ENCODE results near the gene HOXC12.

The HOXC12 gene

DNA sequence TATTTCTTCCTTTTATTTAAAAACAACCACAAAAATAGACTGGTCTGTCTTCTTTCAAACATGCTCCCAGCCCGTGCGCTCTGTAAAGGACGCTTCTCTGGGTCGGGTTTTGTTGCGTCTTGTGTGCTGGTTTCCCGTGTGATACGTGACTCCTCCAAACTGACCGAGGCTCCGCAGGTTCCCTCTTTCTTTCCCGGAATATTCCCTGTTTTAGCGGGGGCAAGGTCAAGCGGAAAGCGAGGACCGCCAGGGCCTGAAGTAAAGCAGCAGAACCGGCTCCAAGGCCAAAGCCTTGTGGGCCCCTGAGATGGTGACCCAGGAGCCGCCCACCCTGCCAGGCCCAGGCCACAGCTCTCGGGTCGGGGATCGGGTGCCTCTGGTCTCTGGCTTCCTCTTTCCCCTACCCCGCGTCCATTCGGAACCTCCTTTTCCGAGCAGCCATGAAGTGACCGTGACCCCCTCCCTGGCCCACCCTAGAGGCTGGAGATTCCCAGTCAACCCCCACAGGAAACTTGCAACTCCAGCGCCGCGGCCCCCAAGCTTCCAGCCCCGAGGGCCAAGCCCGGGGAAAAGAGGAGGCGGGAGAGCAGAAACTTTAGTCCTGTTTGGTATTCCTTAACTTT lies 29.4 kb downstream of the HOXC12 start:
- no peak for DNase-seq (ENCODE audit: low read depth)

DNA sequence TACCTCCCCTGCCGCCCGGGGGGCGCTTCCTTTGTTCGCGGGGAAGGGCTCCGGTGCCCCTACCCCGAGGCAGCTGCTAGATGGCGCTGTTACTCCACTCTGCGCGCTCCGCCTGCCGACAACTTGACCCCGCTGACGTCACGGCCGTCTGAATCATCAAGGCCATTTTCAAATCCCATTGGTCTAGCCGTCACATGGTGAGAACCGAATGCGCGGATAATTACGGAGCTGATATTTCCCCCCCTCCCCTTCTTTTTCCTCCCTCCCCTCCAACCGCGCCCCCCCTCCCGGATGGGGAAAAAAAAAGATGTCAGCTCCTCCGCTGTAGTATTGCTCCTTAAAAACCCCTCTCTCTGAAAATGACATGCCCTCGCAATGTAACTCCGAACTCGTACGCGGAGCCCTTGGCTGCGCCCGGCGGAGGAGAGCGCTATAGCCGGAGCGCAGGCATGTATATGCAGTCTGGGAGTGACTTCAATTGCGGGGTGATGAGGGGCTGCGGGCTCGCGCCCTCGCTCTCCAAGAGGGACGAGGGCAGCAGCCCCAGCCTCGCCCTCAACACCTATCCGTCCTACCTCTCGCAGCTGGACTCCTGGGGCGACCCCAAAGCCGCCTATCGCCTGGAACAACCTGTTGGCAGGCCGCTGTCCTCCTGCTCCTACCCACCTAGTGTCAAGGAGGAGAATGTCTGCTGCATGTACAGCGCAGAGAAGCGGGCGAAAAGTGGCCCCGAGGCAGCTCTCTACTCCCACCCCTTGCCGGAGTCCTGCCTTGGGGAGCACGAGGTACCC lies 30.4 kb downstream of the HOXC12 start, which contains the start of gene HOXC10:
TSS of gene HOXC10 (plus strand) at position 246 of the 791 bp plus-strand sequence. CDS start at position 360, 114 bp downstream.
- DNase-seq (ENCODE audit: low read depth): peak; percentile 75

DNA sequence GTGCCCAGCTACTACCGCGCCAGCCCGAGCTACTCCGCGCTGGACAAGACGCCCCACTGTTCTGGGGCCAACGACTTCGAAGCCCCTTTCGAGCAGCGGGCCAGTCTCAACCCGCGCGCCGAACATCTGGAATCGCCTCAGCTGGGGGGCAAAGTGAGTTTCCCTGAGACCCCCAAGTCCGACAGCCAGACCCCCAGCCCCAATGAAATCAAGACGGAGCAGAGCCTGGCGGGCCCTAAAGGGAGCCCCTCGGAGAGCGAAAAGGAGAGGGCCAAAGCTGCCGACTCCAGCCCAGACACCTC lies 30.9 kb downstream of the HOXC12 start:
- DNase-seq (ENCODE audit: low read depth): no peak

DNA sequence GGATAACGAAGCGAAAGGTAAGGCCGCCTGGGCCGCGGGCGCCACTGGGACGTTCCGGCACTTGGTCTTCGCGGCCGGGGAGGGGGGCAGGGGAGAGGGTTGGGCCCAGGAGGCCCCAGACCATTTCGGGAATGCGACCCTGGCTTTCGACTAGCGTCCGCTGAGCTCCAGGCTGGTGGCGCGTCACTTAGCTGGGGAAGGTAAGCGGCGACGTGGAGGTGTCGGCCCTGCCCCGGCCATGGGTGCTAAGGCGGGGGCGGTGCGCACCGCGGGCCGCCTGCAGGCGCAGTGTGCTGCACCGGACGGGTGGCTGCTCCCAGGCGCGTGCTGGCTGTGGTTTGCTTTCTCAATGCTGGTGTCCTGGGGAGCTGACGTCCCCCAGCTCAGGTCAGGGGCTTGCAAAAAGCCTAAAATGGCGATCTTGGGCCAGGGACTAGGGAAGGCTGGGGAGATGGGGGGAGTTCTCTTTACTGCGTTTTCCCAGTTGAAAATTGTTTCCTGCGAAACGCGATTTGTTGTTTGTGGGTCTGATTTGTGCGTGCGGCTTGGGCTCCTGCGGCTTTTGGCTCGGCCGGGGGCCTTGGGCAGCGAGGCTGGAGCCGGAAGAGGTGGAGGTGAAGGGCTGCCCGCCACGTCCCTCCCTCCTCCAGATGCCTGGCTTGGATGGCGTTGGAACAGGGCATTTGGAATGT lies 31.4 kb downstream of the HOXC12 start:
- DNase-seq (ENCODE audit: low read depth): no peak

DNA sequence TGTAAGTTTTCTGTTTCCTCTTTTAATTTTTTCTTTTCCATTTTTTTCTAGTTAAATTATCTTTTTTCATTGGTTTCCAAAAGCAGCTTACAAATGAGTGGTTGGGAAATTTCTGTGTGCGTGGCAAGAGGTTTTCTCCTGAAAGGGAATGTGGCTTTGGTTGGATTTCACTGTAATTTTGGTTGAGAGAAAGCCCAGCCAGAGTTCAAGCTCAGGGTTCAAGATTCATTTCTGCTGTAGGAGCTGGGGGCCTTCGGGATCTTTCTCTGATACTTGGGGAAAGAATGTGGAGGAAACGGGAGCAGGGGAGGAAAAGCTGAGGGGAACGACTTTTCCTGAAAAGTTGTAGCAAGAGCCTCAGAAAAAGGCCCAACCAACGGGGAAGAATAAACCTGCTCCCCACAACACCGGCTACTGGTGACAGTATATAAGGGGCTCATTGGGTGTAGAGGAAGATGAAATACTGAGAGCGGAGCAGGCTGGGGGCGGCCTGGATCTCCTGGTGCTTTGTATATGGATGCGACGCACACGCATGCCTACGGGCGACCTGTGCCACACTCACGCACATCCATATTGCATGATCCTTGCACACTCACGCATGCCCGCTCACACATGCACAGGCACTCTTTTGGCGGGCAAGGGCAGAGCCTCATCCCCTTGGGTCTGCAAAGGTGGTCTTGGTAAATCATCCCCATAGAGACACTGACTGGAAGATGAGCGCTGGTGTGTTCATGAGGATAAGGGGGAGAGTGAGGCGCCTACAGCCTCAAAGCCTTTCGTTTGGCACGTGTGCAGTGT lies 32.2 kb downstream of the HOXC12 start:
- no peak for DNase-seq (ENCODE audit: low read depth)

DNA sequence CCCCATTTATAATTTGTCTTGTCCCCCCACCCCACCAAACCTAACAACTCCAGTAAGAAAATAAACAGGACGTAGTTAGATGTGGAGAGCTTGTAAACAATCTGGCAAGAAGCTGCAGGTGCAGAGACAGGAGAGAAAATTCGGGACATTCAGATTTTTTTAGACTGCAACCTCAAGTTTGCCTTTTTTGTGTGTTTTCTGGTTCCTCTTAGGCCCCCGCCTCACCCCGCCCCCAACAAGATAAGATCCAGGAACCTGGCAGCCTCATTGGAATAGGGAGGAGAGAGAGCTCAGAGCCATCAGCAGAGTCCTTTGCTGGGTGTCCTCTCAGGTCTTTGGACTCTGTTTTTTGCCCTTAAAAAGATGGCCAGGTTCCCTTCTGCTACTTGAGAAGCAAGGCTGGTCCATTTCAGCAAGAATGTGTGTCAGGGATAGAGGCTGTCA lies 33.1 kb downstream of the HOXC12 start:
- DNase-seq (ENCODE audit: low read depth): no peak

DNA sequence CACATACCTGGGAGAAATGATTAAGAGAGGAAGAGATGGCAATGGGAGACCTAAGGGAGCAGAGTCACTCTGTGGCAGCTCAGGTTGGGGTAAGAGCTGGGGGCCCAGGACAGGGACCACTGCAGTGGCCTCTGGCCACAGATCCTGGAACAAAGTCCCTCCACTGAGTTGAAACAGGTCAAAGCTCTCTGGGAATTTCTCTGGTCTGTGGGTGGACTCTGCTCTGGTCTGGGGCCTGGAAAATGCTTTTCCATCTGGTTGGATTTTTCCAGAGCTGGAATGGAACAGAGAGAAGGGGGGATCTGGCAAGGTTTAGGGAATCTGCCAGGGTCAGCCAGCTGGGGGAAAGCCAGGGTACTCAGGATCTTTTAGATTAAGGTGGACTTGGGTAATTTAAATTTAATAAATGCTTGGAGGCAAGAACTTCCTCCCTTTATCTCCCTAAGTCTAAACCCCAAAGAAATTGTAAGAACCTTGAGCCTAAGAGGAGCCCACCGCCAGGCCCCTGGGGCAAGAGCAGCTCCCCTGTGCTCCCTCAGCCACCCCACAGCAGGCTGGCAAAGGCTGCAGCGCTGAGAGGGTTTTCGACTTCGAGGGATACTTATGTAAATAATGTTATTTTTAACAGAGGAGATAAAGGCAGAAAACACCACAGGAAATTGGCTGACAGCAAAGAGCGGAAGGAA lies 34.0 kb downstream of the HOXC12 start:
- DNase-seq (ENCODE audit: low read depth): no peak

DNA sequence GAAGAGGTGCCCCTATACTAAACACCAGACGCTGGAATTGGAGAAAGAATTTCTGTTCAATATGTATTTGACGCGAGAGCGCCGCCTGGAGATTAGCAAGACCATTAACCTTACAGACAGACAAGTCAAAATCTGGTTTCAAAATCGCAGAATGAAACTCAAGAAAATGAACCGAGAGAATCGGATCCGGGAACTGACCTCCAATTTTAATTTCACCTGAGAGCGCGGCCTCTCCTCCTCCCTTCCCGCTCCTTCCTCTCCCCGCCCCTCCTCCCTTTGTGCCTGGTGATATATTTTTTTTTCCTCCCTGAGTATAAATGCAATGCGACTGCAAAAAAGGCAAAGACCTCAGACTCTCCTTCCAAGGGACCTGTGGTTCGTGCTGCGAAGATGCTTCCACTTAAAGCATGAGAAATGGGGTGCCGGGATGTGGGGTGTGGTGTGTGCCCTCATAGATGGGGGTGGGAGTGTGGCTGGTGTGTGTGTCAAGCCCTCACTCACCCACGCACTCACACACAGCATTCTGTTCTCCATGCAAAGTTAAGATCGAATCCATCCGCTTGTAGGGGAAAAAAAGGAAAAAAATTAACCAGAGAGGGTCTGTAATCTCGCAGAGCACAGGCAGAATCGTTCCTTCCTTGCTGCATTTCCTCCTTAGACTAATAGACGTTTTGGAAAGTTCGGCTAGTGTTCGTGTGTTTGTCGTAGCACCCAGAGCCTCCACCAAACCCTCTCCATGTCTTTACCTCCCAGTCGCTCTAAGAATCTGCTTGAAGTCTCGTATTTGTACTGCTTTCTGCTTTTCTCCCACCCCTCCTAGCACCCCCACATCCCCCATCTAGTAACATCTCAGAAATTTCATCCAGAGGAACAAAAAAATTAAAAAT lies 34.8 kb downstream of the HOXC12 start:
- DNase-seq (ENCODE audit: low read depth): no peak

DNA sequence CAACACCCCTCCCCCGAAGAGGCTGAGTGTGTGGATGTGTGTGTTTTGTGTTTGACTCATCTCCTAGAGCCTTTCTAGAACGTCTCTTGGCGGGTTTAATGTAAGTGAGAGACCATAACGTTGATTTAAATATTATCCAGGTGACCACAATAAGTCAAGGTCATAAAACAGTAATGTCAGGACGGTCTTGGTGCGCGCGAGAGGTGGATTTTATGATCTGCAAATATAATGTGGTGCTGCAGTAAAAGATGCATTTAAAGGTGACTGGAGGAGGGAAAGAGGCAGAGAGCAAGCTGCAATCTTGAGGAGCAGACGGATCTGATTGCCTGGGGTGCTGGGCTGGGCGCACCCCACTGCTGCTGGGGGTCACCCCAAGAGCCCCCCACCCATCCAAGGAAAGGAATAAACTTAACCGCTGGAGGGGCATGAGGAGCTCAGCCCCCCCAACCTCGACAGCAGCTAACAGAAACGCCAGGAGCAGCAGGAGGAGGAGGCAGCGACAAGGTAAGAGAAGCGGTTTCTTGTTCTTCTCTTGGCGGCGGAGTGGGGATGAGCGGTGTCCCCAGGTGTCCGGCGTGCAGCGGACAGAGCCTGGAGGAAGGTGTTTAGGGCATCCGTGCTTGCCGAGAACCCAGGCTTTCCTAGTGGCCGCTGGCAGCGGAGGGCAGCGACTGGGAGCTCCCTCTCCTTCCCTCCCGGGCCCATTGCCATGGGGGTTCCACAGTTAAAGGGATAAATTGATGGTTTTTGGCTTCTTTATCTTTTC lies 35.8 kb downstream of the HOXC12 start:
- no peak for DNase-seq (ENCODE audit: low read depth)

DNA sequence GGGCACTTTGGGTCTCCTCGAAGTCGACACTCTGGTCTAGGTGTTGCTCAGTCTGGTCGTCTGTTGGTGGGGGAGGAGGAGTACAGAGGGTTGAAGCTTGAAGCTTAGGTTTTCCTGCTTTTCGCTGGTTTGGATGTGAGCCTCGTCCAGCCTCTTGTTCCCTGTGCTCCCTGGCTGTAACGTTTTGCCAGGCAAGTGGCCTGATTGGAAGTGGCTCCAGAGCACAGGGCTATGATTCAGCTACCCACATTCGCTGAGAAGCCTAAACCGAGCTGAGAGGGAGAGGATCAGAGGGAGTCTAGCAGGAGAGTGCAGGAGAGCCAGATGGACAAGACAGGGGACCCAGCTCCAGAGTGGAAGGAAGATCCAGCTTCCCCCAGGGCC lies 36.4 kb downstream of the HOXC12 start:
- no peak for DNase-seq (ENCODE audit: low read depth)

DNA sequence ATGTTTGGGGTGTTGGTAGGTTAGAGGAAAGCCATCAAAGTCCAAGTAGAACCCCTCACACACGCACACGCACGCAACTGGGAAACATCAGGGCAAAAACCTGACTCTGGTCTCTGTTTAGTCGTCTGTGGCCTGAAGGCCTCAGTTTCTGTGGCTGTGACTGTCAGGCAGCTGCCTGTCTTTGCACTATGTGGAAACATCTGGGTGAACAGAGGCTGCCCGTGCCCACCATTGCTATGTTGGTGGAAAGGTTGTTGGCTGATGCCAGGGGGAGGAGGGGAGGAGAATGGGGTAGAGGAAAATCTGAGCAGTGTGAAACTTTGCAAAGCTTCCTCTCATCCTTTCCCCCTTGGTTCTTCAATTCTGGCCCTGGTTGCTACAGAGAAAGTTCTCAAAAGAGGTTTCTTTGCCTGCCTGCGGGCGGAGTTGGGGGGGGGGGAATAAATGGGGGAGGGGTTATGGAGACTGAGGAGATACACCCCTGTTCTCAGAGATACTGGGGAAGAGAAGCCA lies 37.7 kb downstream of the HOXC12 start:
- DNase-seq (ENCODE audit: low read depth): no peak

DNA sequence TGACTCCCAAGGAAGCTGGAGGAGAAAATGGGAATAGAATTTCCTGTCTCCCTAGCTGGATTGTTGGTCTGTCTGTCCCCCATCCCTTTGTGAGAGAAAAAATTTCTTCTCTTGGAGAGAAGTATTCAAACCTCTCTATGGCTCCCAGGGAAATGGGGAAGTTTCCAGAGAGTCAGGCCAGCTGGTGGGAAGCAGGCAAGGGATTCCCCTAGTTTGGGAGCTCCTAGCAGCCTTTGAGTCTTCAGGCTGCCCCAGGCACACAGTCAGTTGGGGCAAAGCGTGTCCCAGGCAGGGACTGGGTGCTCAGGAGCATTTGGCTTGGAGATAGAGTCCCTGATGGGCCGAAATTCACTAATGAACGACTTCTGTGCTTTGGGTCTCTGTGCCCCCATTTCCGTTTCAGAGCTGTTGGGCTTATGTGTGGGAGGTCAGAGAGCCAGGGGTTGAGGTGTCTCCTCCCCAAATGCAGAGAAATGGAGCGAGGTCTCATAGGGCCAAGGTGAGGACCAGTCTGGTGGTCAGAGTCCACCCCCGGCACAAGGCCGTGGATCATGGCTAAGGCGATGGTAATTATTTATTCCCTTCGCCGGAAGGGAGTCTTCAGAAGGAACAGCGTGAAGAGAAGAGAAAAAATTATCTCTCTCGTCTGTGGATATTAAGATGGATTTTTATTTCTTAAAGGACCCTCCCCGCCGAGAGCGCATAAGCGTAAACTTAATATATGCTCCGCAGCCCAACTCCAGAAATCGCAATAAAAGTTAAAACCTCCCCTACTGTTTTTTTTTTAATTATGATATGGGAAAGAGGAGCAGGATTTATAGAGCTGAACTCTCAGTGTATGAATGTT lies 38.7 kb downstream of the HOXC12 start:
- DNase-seq (ENCODE audit: low read depth): no peak

DNA sequence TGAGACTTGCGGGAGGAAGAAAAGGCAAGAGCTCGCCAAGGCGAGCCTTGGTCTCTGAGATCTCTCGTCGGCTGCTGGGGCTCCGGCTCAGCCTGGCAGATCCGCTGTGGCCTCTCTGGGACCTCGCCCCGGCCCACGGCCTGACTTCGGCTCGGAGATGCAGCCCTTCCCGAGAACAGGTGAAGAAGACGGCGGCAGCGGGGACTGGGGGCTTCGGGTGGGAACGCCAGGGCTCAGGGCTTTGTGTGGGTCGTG lies 39.2 kb downstream of the HOXC12 start:
- DNase-seq (ENCODE audit: low read depth): no peak

DNA sequence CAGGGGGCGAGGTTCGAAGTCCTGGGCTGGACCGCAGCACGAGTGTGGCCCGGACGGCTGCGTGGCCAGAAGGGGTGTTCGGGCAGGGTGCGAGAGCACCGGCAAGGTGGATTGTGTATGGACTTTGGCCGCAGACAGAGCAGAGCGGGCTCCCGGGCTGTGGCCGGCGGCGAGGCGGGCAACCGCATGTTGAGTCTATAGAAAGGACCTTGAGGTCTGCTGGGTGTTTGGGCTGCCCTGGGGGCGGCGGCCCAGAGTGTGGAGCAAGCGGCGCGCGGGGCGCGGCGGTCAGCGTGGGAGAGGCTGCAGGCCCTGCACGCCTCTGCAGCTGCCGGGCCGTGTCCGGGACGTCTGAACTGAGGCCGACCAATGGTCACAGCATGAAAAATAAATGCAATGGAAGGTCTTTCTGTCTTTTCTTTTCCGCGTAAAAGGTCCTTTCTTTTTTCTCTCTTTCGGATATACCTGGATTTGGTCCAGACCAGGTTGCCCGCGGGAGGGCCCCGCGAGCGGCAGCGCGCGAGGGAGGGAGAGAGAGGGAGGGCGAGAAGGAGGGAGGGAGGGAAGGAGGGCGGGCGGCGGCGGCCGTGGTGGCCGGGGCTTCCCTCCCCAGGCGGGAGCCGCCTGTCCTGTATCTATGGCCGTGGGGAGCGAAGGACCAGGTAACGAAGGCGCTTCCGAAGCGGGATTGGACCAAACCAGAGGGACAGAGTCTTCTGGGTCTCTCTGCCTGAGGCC lies 39.7 kb downstream of the HOXC12 start:
- no peak for DNase-seq (ENCODE audit: low read depth)

DNA sequence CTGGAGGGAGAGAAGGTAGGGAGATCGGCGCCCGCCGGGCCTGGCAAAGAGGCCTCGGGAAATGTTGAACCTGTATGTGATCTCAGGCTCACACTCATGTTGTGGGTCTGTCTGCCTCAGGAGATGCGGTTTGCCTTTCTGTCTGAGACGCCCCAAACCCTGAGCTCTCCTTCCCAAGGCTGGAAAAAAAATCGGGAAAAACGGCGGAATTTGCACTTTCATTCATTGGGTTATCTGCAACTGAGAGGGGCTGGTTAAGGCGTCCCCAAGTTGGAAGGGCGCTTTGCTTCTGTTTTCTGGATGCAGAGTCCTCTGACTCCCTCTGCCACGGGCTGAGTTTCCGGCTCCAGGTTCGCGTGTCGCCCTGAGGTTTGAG lies 40.3 kb downstream of the HOXC12 start:
- no peak for DNase-seq (ENCODE audit: low read depth)

DNA sequence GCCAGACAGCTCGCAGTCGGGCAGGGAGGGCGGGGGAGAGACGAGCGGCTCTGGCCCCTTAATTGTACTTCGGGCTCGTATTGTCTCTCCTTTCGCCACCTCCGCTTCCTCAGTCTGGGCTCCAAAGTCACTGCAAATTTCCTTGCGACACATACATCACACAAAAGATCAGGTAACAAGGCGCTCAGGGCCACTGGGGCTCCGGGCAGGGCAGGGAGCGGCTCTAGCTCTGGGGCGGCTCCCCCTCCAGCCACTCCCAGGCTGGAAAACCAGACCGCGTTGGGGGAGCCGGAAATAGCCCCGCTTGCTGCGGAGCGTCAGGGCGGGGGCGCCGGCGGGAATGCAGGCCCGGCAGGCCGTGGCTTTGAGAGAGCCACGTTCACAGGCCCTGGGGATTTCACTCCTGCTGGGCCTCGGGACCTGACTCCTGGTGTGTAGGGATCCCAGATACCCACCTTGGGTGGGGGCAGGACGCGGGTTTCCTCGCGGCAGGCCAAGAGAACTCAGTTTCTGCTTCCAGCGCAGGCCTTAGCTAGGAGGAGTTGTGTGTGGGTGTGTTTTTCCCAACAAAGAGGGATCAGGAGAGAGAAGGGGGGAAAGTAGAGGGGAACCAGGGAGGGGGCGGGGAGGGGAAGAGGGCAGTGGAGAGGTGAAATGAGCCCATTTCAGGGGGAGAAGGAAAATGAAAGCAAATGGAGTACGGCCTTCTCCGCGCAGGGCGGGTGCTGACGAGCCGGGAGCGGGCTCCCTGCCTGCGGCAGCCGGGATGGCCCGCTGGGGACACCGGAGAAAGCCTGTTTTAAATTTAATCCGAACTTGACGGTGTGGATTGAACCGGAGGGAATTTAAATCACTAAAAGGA lies 40.9 kb downstream of the HOXC12 start:
- DNase-seq (ENCODE audit: low read depth): no peak

All from activated T-cell treated with anti-CD3 and anti-CD28 coated beads for 24 hours (primary cell).